PC-3 (cell line): Measurements from ENCODE around the gene CNTN4.

Source experiments
- CTCF ChIP-seq: fragments of 300-600 bp; sonication (generic); conservative IDR thresholded peaks from 2 replicates; pipeline ENCODE4 v1.5.1; 2017; ENCODE audit warnings: antibody characterized with exemption, low read depth, mild to moderate bottlenecking, low read length
- EZH2 ChIP-seq: fragments of 300-600 bp; sonication (generic); IDR thresholded peaks from one replicate; pipeline ENCODE4 v1.6.1; 2017; ENCODE audit warnings: antibody characterized with exemption, mild to moderate bottlenecking, low read length; ENCODE audit not compliant: unreplicated experiment

DNA sequence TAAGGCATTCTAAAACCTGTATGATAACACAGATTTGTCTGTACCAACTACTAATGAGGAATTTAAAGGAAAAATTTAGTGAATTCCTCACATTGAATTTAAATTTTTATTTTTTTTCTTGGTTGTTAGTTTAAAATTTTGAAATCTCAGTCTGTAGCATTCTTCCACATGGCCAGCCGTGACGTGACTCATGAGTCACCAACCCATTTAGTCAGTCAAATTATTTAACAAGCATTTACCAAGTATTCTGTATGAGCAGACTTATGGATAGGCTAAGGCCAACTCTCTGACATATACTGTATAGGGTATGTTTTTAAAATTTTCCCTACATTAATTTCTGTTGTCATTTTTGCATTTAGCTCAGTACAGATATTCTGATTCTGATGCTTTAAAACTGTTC is 112.9 kb downstream of the CNTN4 start:
- no peak for TF ChIP-seq CTCF
- TF ChIP-seq EZH2, result no peak
